Measurements from ENCODE around the gene SIRPA.

SIRPA gene

GRCh38 chr20:1894951-1895673, at the start of gene SIRPA:
SIRPA (plus strand) TSS chr20:1895407; CDS start chr20:1895448, 41 bp downstream.
- peak in 1 of 2 experiments; percentile 64 for DNase-seq

DNA sequence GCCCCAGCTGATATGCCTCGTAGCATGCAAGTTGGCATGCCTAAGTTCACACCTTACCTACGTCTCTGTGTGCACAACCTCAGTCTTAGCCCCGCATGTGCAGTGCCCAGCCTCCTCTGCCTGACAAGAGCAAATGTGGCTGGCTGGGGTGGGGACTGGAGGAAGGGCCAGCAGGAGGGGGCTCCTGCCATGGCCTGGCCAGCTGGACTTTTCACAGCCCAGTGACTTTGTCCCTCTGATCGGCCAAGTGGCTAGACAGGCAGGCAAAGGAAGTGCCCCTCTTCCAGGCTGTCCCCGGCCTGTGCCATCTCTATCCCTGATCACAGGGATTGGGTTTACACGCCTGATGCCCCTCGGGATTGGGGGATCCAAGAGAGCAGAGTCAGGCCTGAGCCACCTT, 49.5 kb upstream of the SIRPA start:
- no peak for DNase-seq

GRCh38 chr20:1846341-1846740, 48.9 kb upstream of the SIRPA start:
- DNase-seq, result peak; percentile 49 to 75

GRCh38 chr20:1846876-1847275, 48.3 kb upstream of the SIRPA start:
- no peak for DNase-seq

DNA sequence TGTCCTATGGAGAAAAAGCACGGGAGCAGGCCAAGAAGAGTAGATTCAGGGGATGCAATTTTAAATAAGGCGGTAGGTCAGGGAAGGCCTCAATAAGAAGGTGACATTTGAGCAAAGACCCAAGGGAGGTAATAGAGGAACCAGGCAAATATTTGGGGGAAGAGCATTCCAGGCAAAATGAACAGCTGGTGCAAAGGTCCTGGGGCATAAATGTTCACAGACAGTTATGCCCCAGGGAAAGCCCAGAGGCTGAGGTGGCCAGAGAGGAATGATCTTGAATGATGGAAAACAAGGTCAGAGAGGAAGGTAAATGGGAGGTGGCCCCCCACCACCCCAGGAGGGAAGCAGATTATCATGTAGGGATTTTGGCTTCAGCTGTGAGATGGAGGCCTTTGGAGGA, 47.4 kb upstream of the SIRPA start:
- no peak for DNase-seq

DNA sequence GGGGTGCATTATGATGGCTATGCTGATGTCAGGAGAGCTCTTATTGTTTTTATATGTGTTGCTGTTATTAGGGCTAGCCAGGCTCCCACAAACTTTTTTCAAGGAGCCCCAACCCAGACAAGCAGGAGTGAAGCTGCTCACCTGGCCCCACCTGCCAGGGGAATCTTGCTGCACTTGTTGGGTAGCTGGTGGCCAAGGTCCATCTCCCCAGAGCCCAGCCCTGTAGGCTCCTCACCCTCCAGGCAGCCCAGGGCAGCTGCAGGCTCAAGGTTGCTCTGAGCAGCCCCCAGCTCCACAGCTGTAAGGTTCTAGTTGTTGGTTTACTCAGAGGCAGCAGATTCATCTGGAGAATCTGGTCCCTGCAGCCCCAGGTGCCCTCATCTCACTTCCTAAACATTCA, 46.8 kb upstream of the SIRPA start:
- DNase-seq, result no peak

- no peak for DNase-seq
Observed at GRCh38 chr20:1851396-1851795, 43.8 kb upstream of the SIRPA start.

- DNase-seq, result no peak
Observed at GRCh38 chr20:1853473-1853872, 41.7 kb upstream of the SIRPA start.

DNA sequence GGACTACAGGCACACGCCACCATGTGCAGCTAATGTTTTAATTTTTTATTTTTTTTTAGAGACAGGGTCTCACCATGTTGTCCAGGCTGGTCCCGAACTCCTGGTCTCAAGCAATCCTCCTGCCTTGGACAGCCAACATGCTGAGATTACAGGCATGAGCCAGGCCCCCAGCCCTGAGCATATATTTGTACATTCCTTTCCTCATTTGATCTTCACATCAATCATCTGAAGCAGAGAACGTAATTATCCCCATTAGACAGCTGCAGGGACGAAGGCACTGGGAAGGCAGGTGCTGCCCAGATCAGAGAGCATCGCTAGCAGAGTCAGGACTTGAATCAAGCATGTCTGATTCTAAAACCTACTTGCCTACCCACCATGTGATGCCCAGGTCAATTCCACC, 41.0 kb upstream of the SIRPA start:
- DNase-seq, result no peak

- DNase-seq, result no peak
Observed at GRCh38 chr20:1855109-1855508, 40.1 kb upstream of the SIRPA start.

GRCh38 chr20:1855690-1856089, 39.5 kb upstream of the SIRPA start:
- no peak for DNase-seq

GRCh38 chr20:1856424-1856823, 38.8 kb upstream of the SIRPA start:
- DNase-seq, result peak; percentile 64 to 87

GRCh38 chr20:1857466-1857865, 37.7 kb upstream of the SIRPA start:
- DNase-seq, result no peak

DNA sequence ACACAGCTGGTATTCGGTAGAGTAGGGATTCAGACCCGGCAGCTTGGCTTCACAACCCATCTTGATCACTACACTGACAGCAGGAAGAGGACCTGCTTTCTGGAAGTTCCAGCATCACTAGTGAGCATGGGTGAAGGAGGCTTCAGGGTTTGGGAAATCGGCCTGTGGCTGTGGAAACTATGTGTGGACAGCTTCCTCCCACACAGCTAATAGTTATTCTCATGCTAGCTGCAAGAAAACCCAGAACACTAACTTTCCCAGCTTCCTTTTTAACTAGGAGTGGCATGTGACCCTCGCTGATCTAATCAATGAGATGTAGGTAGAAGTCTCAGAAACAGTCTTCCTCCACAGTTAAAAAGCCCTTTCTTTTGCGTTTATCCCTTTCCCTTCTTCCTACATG, 36.3 kb upstream of the SIRPA start:
- DNase-seq, result no peak

GRCh38 chr20:1860446-1860845, 34.8 kb upstream of the SIRPA start:
- peak; percentile 57 to 62 for DNase-seq

GRCh38 chr20:1861347-1861976, 33.7 kb upstream of the SIRPA start:
- no peak for DNase-seq

- DNase-seq, result no peak
Observed at GRCh38 chr20:1861996-1862662, 33.1 kb upstream of the SIRPA start.

- DNase-seq, result no peak
Observed at GRCh38 chr20:1862663-1863053, 32.5 kb upstream of the SIRPA start.

DNA sequence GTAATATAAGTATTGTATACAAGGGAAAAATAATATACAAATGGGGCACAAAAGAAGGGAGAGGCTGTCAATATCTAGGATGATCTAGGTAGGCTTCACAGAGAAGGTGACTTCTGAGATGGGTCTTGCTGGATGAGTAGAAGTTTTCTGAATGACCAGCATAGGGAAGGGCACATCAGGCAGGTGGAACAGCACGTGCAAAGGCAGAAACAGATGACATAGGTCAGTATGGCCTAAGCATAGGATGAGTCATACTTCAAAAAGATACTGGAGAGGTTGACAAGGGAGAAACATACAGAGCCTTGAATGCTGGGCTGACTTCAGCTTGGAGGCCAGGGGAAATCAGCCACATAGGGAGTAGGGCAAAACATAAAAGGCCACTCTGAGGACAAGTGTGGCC, 31.9 kb upstream of the SIRPA start:
- no peak for DNase-seq

DNA sequence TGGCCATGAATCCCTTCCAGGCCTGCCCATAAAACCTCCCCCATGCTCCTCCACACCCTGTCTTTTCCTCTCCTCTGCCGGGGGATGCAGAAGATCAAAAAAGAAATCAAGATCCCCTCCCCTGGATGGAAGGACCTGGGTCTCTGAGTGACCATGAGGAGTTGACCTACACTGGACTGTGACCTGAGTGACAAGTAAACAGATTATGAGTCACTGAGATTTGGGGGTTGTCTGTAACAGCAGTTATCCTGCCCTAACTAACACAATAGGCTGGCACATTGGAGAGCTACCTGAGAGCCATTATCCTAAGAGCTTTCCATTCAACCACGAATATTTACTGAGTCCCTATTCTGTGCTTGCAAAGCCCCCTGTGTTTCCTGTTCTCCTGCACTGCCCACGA, 28.4 kb upstream of the SIRPA start:
- DNase-seq, result no peak

- DNase-seq, result no peak
Observed at GRCh38 chr20:1867495-1868260, 27.5 kb upstream of the SIRPA start.

- no peak for DNase-seq
Observed at GRCh38 chr20:1868856-1869255, 26.4 kb upstream of the SIRPA start.

DNA sequence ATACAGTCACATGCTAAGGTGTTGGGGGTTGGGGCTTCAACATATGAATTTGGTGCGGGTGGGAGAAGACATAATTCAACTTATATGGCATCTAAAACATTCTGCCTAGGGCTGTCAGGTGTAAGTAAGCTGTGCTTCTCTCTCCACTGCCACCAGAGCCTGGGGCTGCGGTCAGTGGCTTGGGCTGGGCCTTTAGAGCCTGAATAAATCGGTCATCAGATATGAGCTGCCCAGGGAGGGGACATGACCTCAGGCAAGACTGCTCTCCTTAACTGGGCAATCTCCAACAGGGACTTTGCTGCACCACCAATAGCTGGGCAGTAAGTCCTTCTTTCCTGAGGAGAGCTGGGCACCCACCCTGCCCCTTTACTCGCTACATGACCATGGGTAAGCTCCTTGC, 24.9 kb upstream of the SIRPA start:
- DNase-seq, result no peak
